BLaER1 (cell line): ENCODE data around the gene GABPA.

Experiments used
- H3K27ac ChIP-seq: shearing (Covaris generic); formaldehyde crosslinking; 2 replicates; pipeline ENCODE4 v1.8.1; 2022
- H3K27me3 ChIP-seq: shearing (Covaris generic); formaldehyde crosslinking; 2 replicates; pipeline ENCODE4 v1.8.1; 2022
- H3K36me3 ChIP-seq: shearing (Covaris generic); formaldehyde crosslinking; 2 replicates; pipeline ENCODE4 v1.8.1; 2022
- H3K4me1 ChIP-seq: shearing (Covaris generic); formaldehyde crosslinking; 2 replicates; pipeline ENCODE4 v1.8.1; 2022
- H3K4me2 ChIP-seq: shearing (Covaris generic); formaldehyde crosslinking; 2 replicates; pipeline ENCODE4 v1.8.1; 2022
- H3K4me3 ChIP-seq: shearing (Covaris generic); formaldehyde crosslinking; 2 replicates; pipeline ENCODE4 v1.8.1; 2022
- H3K9ac ChIP-seq: shearing (Covaris generic); formaldehyde crosslinking; 2 replicates; pipeline ENCODE4 v1.8.1; 2022
- H3K9me3 ChIP-seq: shearing (Covaris generic); formaldehyde crosslinking; 2 replicates; pipeline ENCODE4 v1.8.1; 2022
- H4K20me1 ChIP-seq: shearing (Covaris generic); formaldehyde crosslinking; 2 replicates; pipeline ENCODE4 v1.8.1; 2022
- Cebpa-rat ChIP-seq: shearing (Covaris generic); IDR thresholded peaks from 2 replicates; pipeline ENCODE4 v1.8.1; 2022

GABPA gene

DNA sequence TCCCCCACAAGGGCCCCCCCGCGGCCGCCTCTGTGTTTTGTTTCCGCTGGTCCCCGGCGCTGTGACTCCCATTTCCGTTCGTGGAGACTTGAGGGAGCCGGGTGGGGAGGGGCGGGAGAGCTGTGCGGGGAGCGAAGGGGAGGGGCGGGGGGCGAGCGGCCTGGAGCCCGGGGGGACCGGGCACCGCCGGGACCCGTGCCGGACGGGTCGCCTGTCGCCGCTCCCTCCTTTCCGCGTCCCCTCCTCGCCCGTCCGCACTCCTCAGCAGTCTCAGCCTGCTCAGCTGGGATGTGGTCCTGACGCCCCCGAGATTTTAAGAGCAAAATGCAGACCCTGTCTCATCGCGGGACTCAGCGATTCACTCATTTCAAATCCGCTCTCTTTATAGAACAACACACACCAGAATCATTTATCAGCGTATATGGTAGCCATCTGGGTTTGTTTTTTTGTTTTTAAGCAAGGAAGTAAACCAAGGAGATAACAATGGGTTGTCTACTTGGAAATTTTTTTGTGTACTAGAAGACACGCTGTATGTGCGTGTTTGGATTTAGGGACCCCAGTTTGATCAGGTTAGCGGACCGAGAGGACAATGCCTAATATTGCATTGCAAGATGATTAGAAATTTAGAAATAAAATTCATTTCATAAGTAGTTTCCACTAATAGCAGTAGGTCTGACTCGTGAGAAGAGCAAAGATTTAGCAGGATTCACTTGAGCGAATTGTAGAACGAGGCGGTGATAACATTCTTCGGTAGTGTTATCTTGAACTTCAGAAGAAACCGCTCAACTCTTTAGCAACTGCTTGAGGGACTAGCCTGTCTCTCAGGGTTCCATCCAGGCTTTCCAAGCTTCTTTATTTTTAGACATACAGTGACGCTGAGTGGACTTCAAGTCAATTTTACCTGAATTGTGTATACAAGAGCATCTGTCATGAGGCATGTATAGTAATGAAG is 1.1 kb downstream of the GABPA start:
- no peak for TF ChIP-seq Cebpa-rat
- Histone ChIP-seq H3K9ac (peak overlapping the region; percentile 97), H3K4me1 (peaks cover 51% of the 10 kb centered on the region)

DNA sequence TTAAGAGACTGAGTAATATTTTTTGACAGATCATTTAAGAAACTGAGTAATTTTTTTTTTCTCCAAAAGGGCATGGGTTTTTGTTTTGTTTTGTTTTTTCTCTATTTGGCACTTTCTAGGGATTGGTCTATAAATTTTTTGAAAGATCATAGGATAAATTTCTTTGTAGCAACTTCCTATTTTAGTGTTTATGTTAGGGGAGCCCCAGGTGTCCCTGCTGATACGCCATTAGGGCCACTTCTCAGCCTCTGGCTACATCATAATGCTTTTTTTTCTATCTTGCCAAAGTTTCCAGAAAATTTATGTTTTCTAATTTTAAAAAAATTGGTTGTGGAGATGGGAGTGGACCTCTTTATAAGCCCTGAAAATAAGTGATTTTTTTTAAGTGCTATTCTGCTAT is 2.6 kb downstream of the GABPA start:
- peaks cover 20% of the 10 kb centered on the region for H3K36me3 ChIP-seq
- no peaks in the 10 kb centered on the region for H3K9me3 ChIP-seq
- peak overlapping the region; percentile 97 for H3K9ac ChIP-seq
- no peak overlapping the region for H3K4me3 ChIP-seq
- peaks cover 49% of the 10 kb centered on the region for H4K20me1 ChIP-seq
- H3K27ac ChIP-seq = peak overlapping the region; percentile 99; the same call in 1 of the 2 replicates
- no peaks in the 10 kb centered on the region for H3K27me3 ChIP-seq
- no peak for TF ChIP-seq Cebpa-rat
- peaks cover 45% of the 10 kb centered on the region for H3K4me1 ChIP-seq
- peak overlapping the region; percentile 73 for H3K4me2 ChIP-seq

More for the DNA sequence above, 1.1 kb downstream of the GABPA start:
- Histone ChIP-seq H4K20me1 (peaks cover 60% of the 10 kb centered on the region), H3K4me3 (peak overlapping the region; percentile 93), H3K36me3 (peaks cover 25% of the 10 kb centered on the region), H3K4me2 (peak overlapping the region; percentile 87), H3K27ac (peak overlapping the region; percentile 99), H3K9me3 (no peaks in the 10 kb centered on the region), H3K27me3 (no peaks in the 10 kb centered on the region)

DNA sequence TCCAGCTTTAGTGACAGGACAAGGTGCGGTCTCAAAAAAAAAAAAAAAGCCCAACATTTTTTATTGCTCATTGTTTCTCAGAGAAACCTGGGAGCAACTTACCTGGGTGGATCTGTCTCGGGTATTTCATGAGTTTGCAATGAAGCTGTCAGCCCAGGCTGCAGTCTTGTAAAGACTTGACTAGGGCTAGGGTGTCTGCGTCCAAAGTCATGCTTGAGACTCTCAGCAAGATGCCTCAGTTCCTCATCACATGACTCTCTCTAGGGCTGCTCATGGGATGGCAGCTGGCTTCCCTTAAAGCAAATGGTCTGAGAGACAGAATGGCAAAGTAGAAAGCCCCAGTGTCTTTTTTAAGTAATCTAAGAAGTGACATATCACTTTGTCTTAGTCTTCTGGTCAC is 8.1 kb downstream of the GABPA start:
- Histone ChIP-seq H3K27me3 (no peaks in the 10 kb centered on the region), H4K20me1 (peaks cover 27% of the 10 kb centered on the region), H3K9ac (no peak overlapping the region), H3K4me1 (peaks cover 14% of the 10 kb centered on the region), H3K9me3 (no peaks in the 10 kb centered on the region), H3K36me3 (peaks cover 55% of the 10 kb centered on the region), H3K4me3 (no peak overlapping the region), H3K27ac (no peak overlapping the region), H3K4me2 (no peak overlapping the region)
- no peak for TF ChIP-seq Cebpa-rat

GRCh38 chr21:25744854-25745253 is 10.1 kb downstream of the GABPA start:
- peaks cover 8% of the 10 kb centered on the region for H3K4me1 ChIP-seq
- no peak overlapping the region for H3K27ac ChIP-seq
- H3K36me3 ChIP-seq = peaks cover 58% of the 10 kb centered on the region
- H3K4me2 ChIP-seq = no peak overlapping the region
- TF ChIP-seq Cebpa-rat = no peak
- H3K9me3 ChIP-seq = no peaks in the 10 kb centered on the region
- H3K4me3 ChIP-seq = no peak overlapping the region
- H4K20me1 ChIP-seq = peaks cover 14% of the 10 kb centered on the region
- H3K9ac ChIP-seq = no peak overlapping the region
- no peaks in the 10 kb centered on the region for H3K27me3 ChIP-seq

- no peaks in the 10 kb centered on the region for H3K27me3 ChIP-seq
- peak overlapping the region; percentile 59 for H3K4me2 ChIP-seq
- no peaks in the 10 kb centered on the region for H4K20me1 ChIP-seq
- no peaks in the 10 kb centered on the region for H3K9me3 ChIP-seq
- peaks cover 71% of the 10 kb centered on the region for H3K36me3 ChIP-seq
- no peak overlapping the region for H3K4me3 ChIP-seq
- TF ChIP-seq Cebpa-rat = no peak
- peaks cover 15% of the 10 kb centered on the region for H3K4me1 ChIP-seq
- peak overlapping the region; percentile 15; the same call in 1 of the 2 replicates for H3K27ac ChIP-seq
- 0 out of 2 replicates have a peak overlapping the region, but pooled peaks have one; percentile 38 for H3K9ac ChIP-seq
These were observed 15.3 kb downstream of the GABPA start for GRCh38 chr21:25750085-25750484.

- Histone ChIP-seq H3K9ac (no peak overlapping the region), H4K20me1 (peaks cover 9% of the 10 kb centered on the region; the same call in 1 of the 2 replicates), H3K27ac (no peak overlapping the region), H3K36me3 (peaks cover 67% of the 10 kb centered on the region), H3K4me1 (peaks cover 15% of the 10 kb centered on the region), H3K4me2 (no peak overlapping the region), H3K4me3 (no peak overlapping the region), H3K27me3 (no peaks in the 10 kb centered on the region), H3K9me3 (no peaks in the 10 kb centered on the region)
- no peak for TF ChIP-seq Cebpa-rat
These were observed 17.6 kb downstream of the GABPA start for GRCh38 chr21:25752416-25752815.

DNA sequence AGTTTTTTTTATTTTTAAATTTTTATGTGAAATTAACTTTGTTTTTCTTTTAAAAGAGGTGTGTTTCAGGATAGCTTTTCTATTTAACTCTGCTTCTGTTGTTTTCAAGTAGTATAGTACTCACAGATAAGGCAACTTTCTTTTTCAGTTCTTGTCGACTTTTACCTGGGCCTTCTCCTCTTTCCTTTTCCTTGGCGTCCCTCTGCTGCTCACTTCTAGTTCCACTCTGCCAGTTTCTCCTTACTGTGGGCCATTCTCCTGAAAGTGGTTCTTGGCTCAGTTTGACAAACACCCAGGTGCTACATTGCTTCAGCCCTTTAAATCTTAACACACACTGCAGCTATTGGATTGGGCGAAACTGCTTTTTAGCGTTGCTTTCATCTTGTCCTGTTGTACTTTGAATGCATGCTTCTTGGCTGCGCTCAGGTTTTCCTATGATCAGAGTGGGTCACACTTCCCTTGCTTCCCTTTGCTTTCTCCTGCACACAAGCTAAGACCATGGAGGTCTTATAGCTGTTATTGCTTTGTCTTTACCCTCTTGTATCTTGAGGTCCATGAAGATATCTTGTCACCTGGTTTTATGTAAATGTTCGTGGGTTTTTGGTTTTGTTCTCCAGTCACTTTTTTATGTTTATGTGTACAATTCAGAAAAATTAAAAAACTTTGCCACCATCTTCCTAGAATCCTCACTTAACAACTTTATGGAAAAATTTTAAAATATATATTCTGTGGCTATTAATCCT is 21.6 kb downstream of the GABPA start:
- Histone ChIP-seq H3K27ac (no peak overlapping the region), H4K20me1 (peaks cover 9% of the 10 kb centered on the region; the same call in 1 of the 2 replicates), H3K4me3 (no peak overlapping the region), H3K4me2 (no peak overlapping the region), H3K27me3 (no peaks in the 10 kb centered on the region), H3K9me3 (no peaks in the 10 kb centered on the region), H3K9ac (no peak overlapping the region), H3K36me3 (peaks cover 86% of the 10 kb centered on the region), H3K4me1 (no peaks in the 10 kb centered on the region)
- no peak for TF ChIP-seq Cebpa-rat

DNA sequence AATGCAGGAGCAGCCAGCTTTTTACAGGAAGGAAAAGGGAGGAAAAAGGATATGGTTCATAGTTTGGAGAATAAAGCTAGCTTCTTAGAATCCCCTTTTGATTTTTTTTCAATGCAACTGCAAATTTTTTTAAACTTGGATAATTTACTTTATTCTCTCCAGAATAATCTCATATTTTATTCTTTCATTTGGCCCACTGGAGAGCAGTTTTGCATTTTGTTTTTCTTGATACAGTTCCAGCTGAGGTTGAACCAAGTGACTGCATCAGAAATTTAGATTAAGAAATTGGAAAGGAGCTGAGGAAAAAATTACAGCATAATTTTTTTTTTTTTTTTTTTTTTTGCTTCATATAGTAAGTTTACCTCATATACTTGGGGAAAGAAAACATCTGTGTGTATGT is 22.8 kb downstream of the GABPA start:
- H3K4me1 ChIP-seq = no peaks in the 10 kb centered on the region
- H3K9me3 ChIP-seq = no peaks in the 10 kb centered on the region
- H3K36me3 ChIP-seq = peaks cover 83% of the 10 kb centered on the region
- no peak overlapping the region for H3K4me3 ChIP-seq
- TF ChIP-seq Cebpa-rat = no peak
- no peaks in the 10 kb centered on the region for H3K27me3 ChIP-seq
- no peak overlapping the region for H3K4me2 ChIP-seq
- peaks cover 9% of the 10 kb centered on the region; the same call in 1 of the 2 replicates for H4K20me1 ChIP-seq
- no peak overlapping the region for H3K27ac ChIP-seq
- H3K9ac ChIP-seq = no peak overlapping the region

DNA sequence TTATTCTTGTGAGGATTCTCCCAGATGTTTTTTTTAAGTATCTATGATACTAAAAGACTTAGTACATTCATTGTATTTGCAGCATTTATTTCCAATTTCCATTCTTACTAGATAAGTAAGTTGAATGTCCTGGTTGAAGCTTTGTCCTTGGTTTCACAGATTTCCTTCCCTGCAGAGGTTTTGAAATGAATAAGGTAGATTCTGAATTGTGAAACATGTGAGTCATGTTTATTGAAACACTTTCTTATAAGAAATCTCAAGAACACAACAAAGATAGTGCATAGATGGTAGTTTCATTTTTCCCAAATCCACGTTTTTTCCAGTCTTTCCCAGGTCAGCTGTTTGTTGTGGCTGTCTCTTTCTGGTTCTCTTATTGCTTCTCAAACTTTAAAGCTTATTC is 24.8 kb downstream of the GABPA start:
- Histone ChIP-seq H3K27ac (no peak overlapping the region), H3K27me3 (no peaks in the 10 kb centered on the region), H3K4me2 (no peak overlapping the region), H3K36me3 (peaks cover 83% of the 10 kb centered on the region), H3K9me3 (no peaks in the 10 kb centered on the region), H3K4me1 (no peaks in the 10 kb centered on the region), H3K4me3 (no peak overlapping the region), H4K20me1 (peaks cover 9% of the 10 kb centered on the region; the same call in 1 of the 2 replicates), H3K9ac (no peak overlapping the region)
- TF ChIP-seq Cebpa-rat = no peak

GRCh38 chr21:25760061-25760460 is 25.3 kb downstream of the GABPA start:
- H3K36me3 ChIP-seq = peaks cover 81% of the 10 kb centered on the region

More at GRCh38 chr21:25760061-25760460, 25.3 kb downstream of the GABPA start:
- H3K4me2 ChIP-seq = no peak overlapping the region
- H4K20me1 ChIP-seq = peaks cover 9% of the 10 kb centered on the region; the same call in 1 of the 2 replicates
- no peak overlapping the region for H3K4me3 ChIP-seq
- no peaks in the 10 kb centered on the region for H3K4me1 ChIP-seq
- no peak overlapping the region for H3K9ac ChIP-seq
- no peaks in the 10 kb centered on the region for H3K27me3 ChIP-seq
- no peak for TF ChIP-seq Cebpa-rat
- H3K9me3 ChIP-seq = no peaks in the 10 kb centered on the region
- no peak overlapping the region for H3K27ac ChIP-seq
